Thyroid gland (tissue), 4 donors: Measurements from ENCODE around the gene HYAL2. TPM values are rescaled to one million over a fixed set of nuclear protein-coding genes. Genes with fewer than 3 reads are reported as not detected.

ENCODE experiments used
- DNase-seq, 2 donors: peaks; one replicate each; pipeline ENCODE4 v3.0.0-alpha.2; 2019
- H3K27ac ChIP-seq, 3 donors: fragments of 200-600 bp; sonication (generic); 1 replicate in 2 of 3; 2 replicates in 1 of 3; pipeline ENCODE4 v1.5.1; 2016 to 2019; ENCODE audit warnings: mild to moderate bottlenecking in 1 of 3, moderate library complexity in 1 of 3
- H3K27me3 ChIP-seq: fragments of 200-600 bp; sonication (generic); one replicate; pipeline ENCODE4 v1.5.1; 2019
- H3K36me3 ChIP-seq, 2 donors: fragments of 200-600 bp; sonication (generic); one replicate each; pipeline ENCODE4 v1.5.1; 2016 to 2019
- H3K4me1 ChIP-seq, 2 donors: fragments of 200-600 bp; sonication (generic); one replicate each; pipeline ENCODE4 v1.5.1; 2017 to 2019
- H3K4me3 ChIP-seq, 3 donors: fragments of 200-600 bp; sonication (generic); replicated peaks in 1 of 3; 1 replicate in 2 of 3; 2 replicates in 1 of 3; pipeline ENCODE4 v1.5.1; 2016; ENCODE audit warnings: mild to moderate bottlenecking in 1 of 3
- H3K9me3 ChIP-seq: fragments of 200-600 bp; sonication (generic); one replicate; pipeline ENCODE4 v1.5.1; 2017
- POLR2A ChIP-seq, 2 donors: fragments of 450-650 bp; IDR thresholded peaks; one replicate each; pipeline ENCODE4 v1.6.1; 2017; ENCODE audit warnings: antibody characterized with exemption in 2 of 2, mild to moderate bottlenecking in 2 of 2, moderate library complexity in 1 of 2
- WGBS, 2 donors: methylation state at CpG; one replicate each; pipeline ENCODE4 v1.1.5; 2017; 5-methylcytosine and 5-hydroxymethylcytosine counted together
- intact Hi-C: fragments of 100-400 bp; cut with DNase I; formaldehyde crosslinking; loops from one replicate; pipeline ENCODE4 v1.15.1; 2023
- total RNA-seq, 4 donors: library from RNA; depleted of rRNA; stranded (reverse); fragments of >200 nt; gene quantifications; one replicate each; pipeline ENCODE4 v1.2.3, GENCODE V29; 2016
- TF ChIP-seq, protein P1 (sequence below), 6 experiments: fragments of 200-600 bp in 3 of 6; fragments of 450-650 bp in 3 of 6; sonication (generic) in 3 of 6; IDR thresholded peaks; one replicate each; pipeline ENCODE4 v1.5.1; 2016 to 2019; ENCODE audit warnings: antibody characterized with exemption in 6 of 6, mild to moderate bottlenecking in 2 of 6, inconsistent platforms in 1 of 6, moderate library complexity in 1 of 6

Gene HYAL2
- total RNA-seq, 4 donors from 2014 or later = 133 to 206 (median 158) TPM

DNA sequence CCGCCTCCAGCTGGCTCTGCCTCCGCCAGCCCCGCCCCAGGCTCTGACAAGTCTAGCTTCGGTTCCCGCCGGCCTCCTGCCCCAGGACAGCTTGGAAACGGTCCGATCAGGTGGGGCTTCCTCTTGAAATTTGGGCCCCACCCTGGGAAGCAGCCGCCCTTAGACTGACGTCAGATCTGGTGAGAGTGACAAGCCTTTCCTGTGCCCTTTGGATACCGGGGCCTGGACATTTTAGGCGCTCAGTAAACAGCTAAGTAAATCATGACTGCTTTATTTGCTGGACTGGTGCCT, 23.0 kb downstream of the HYAL2 start:
- Histone ChIP-seq H3K9me3 (no peaks in the 10 kb centered on the region), H3K27ac (peak overlapping the region; percentile 48 to 88 (median 77)), H3K36me3 (no peaks in the 10 kb centered on the region), H3K4me1 (peaks cover 22 to 35% of the 10 kb centered on the region in 2 donors), H3K4me3 (peak overlapping the region in 2 of 3 donors; percentile 8 to 57), H3K27me3 (no peaks in the 10 kb centered on the region)
- intact Hi-C loops = no loop called here
- 2 to 3% methylated on average over 9 to 12 of the region's 12 CpGs for WGBS, 2 donors
- DNase-seq = no peak
- TF ChIP-seq, protein P1, sequence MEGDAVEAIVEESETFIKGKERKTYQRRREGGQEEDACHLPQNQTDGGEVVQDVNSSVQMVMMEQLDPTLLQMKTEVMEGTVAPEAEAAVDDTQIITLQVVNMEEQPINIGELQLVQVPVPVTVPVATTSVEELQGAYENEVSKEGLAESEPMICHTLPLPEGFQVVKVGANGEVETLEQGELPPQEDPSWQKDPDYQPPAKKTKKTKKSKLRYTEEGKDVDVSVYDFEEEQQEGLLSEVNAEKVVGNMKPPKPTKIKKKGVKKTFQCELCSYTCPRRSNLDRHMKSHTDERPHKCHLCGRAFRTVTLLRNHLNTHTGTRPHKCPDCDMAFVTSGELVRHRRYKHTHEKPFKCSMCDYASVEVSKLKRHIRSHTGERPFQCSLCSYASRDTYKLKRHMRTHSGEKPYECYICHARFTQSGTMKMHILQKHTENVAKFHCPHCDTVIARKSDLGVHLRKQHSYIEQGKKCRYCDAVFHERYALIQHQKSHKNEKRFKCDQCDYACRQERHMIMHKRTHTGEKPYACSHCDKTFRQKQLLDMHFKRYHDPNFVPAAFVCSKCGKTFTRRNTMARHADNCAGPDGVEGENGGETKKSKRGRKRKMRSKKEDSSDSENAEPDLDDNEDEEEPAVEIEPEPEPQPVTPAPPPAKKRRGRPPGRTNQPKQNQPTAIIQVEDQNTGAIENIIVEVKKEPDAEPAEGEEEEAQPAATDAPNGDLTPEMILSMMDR (IDR thresholded peaks at IDR 0.05) = no peak
- TF ChIP-seq POLR2A (IDR thresholded peaks at IDR 0.05) = no peak

DNA sequence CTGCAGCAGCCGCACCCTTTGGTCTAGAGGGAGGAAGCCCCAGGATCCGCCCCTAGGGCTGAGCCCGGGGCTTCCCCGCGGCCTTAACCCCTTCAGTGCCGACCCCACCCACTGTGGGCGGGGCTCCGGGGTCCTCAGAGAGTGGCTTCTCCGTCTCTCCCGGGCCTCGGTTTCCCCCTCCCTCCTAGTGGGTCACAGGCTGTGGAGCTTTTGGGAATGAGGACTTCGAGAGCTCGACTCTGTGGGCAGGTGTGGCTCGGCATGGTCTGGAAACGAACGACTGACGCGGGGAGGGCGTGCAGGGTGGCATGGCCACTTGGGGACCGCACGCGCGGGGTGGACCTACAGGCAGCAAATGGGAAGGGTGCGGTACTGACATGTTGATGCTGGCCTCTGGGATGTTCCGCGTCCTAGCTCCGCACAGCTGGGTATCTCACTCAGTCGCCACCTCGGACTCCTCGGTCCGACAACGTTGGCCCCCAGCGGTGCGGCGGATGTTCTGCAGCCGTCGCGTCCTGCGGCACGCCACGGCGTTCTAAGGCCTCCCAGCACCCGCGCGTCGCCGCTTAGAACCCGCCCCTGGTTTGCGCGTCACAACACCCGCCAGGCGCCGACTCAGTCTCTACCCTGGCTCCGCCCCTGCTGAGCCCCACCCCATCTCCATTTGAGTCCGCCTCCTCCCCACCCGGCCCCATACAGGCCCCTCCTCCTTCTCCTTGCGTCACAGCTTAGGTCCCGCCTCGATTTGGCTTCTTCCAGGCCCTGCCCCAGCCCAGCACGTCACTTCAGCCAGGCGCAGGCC, 23.5 kb downstream of the HYAL2 start, which contains the start of the genes HYAL3 and NAA80:
HYAL3 (minus strand) TSS at position 570 of the 802 bp plus-strand sequence. CDS start 3,803 bp downstream, outside the sequence.
NAA80 (minus strand) TSS at position 570 of the 802 bp plus-strand sequence. CDS start 1,942 bp downstream, outside the sequence.
- peak; percentile 99 for DNase-seq
- Histone ChIP-seq H3K36me3 (no peaks in the 10 kb centered on the region), H3K27me3 (no peaks in the 10 kb centered on the region), H3K4me1 (peaks cover 22 to 35% of the 10 kb centered on the region in 2 donors), H3K9me3 (no peaks in the 10 kb centered on the region), H3K4me3 (peak within 1 kb of the TSS; percentile 32 to 68 (median 57)), H3K27ac (peak within 1 kb of the TSS; percentile 65 to 88 (median 88))
- peak; percentile 59 to 93 for TF ChIP-seq POLR2A (IDR thresholded peaks at IDR 0.05)
- TF ChIP-seq, protein P1 (IDR thresholded peaks at IDR 0.05) = peak in 5 of 6 experiments; percentile 14 to 49 (median 43)
- intact Hi-C loops = no loop called here
- WGBS, 2 donors = 0 to 1% methylated on average over 21 to 34 of the region's 61 CpGs

DNA sequence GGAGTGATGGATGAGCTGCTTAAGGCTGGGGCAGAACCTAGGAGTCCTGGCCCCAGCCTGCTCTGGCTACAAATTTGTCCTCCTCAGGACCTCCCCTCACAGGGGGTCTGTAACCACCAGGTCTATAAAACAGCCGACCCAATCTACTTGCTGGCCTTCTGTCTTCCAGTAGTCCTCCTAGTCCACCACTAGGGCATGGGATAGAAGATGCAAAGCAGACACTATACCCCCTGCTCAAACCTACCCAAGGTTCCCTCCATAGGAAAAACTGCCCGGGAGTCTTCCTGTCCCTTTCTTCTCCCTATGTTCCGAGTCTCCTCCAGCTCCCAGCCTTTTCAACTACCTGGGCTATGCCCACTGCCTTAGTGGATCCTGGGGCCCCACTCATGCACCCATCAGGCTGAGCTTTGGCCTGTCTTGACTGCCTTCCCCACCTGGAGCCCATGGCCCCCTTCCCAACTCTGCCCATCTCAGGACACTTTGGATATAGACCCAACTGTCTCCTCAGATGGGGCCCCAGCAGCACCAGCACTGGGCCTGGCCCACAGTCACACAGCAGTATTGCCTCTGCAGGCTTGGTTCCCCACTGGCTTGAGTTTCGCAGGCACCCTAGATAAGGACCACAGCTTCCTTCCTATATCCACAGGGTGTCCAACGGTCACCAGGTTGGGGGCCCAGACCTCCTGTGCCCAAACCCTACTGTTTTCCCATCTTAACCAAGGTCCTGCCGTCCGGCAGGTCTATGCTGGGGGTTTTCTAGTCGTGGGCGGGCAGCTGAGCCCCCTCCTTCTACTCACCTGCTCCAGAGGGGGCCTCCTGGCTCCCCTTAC, 24.4 kb downstream of the HYAL2 start:
- H3K36me3 ChIP-seq = no peaks in the 10 kb centered on the region
- no peaks in the 10 kb centered on the region for H3K27me3 ChIP-seq
- H3K4me3 ChIP-seq = peak overlapping the region in 2 of 3 donors; percentile 12 to 68
- H3K4me1 ChIP-seq = peaks cover 19 to 31% of the 10 kb centered on the region in 2 donors
- H3K27ac ChIP-seq = peak overlapping the region; percentile 65 to 88 (median 84)
- WGBS, 2 donors = 55 to 67% methylated on average over 6 to 9 of the region's 9 CpGs
- TF ChIP-seq, protein P1 (IDR thresholded peaks at IDR 0.05) = no peak
- TF ChIP-seq POLR2A (IDR thresholded peaks at IDR 0.05) = no peak
- no peaks in the 10 kb centered on the region for H3K9me3 ChIP-seq
- no peak for DNase-seq
- intact Hi-C loops = no loop called here

DNA sequence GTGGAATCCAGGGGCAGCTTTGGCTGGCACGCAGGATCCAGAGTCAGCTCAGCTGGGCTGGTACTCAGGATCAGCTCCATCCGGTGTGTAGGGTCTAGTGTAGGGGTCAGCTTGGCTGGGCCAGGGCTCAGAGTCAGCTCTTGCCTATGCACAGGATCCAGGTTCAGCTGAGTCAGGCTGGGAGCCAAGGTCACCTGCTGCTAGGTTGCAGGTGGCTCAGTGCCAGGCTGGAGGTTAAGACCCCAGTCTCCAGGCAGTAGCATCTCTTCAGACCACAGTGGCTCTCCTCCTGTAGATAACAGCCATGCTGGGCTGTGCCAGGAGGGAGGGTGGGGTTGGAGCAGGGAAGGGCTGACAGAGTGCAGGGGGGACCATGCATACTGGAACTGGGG, 25.2 kb downstream of the HYAL2 start:
- H3K27me3 ChIP-seq = no peaks in the 10 kb centered on the region
- WGBS, 2 donors = 100% methylated on average over 2 of the region's 2 CpGs; no CpG with 5 or more reads in 1 of the 2 donors
- peaks cover 25 to 37% of the 10 kb centered on the region in 2 donors for H3K4me1 ChIP-seq
- H3K27ac ChIP-seq = no peak overlapping the region
- no peaks in the 10 kb centered on the region for H3K36me3 ChIP-seq
- DNase-seq = no peak
- no peaks in the 10 kb centered on the region for H3K9me3 ChIP-seq
- intact Hi-C loops = no loop called here
- no peak overlapping the region for H3K4me3 ChIP-seq
- no peak for TF ChIP-seq POLR2A (IDR thresholded peaks at IDR 0.05)
- TF ChIP-seq, protein P1 (IDR thresholded peaks at IDR 0.05) = no peak
